HCT116 (cell line): Measurements from ENCODE around the gene DMXL2.

Experiments
- ELF1 ChIP-seq: IDR thresholded peaks from 2 replicates; pipeline ENCODE4 v1.6.1; 2012; ENCODE audit warnings: low read depth, borderline replicate concordance
- EZH2 ChIP-seq: fragments of 200-600 bp; sonication (generic); IDR thresholded peaks from 2 replicates; pipeline ENCODE4 v1.6.1; 2017; ENCODE audit warnings: antibody characterized with exemption, mixed run types
- JUND ChIP-seq: IDR thresholded peaks from 2 replicates; pipeline ENCODE4 v1.6.1; 2012
- POLR2A ChIP-seq: IDR thresholded peaks from 2 replicates; pipeline ENCODE4 v1.7.0; 2011; ENCODE audit warnings: borderline replicate concordance; ENCODE audit not compliant: insufficient read depth, insufficient read length; ENCODE audit errors: extremely low read depth
- POLR2AphosphoS5 ChIP-seq: IDR thresholded peaks from 2 replicates; pipeline ENCODE4 v1.6.1; 2011; ENCODE audit warnings: mild to moderate bottlenecking, low read depth, low read length, moderate library complexity
- SIN3A ChIP-seq: IDR thresholded peaks from 2 replicates; pipeline ENCODE4 v1.6.1; 2012; ENCODE audit warnings: low read depth
- SRF ChIP-seq: IDR thresholded peaks from 2 replicates; pipeline ENCODE4 v1.6.1; 2012; ENCODE audit warnings: low read depth
- ZFX ChIP-seq: fragments of 450-650 bp; IDR thresholded peaks from 2 replicates; pipeline ENCODE4 v1.6.1; 2017
- ZNF274 ChIP-seq: fragments of 200-500 bp; sonication (Bioruptor generic); IDR thresholded peaks from 2 replicates; pipeline ENCODE4 v1.6.1; 2014; ENCODE audit warnings: mild to moderate bottlenecking, low read depth, low read length, inconsistent platforms
- TF ChIP-seq, protein P1 (sequence below), 3 experiments: fragments of 200-600 bp in 1 of 3; sonication (generic) in 1 of 3; IDR thresholded peaks in 2 of 3; conservative IDR thresholded peaks in 1 of 3; 2 replicates each; pipeline ENCODE4 v1.5.1; 2012 to 2017; ENCODE audit warnings: low read depth in 2 of 3, low read length in 2 of 3, antibody characterized with exemption in 1 of 3, borderline replicate concordance in 1 of 3, control low read depth in 1 of 3, mild to moderate bottlenecking in 1 of 3, mixed read lengths in 1 of 3, mixed run types in 1 of 3, moderate library complexity in 1 of 3; ENCODE audit not compliant: insufficient read depth in 1 of 3
- TF ChIP-seq, protein P2 (sequence below): IDR thresholded peaks from 2 replicates; pipeline ENCODE4 v1.6.1; 2011; ENCODE audit warnings: mild to moderate bottlenecking, low read length, moderate library complexity; ENCODE audit not compliant: insufficient replicate concordance; ENCODE audit errors: extremely low read depth
- TF ChIP-seq, protein P3 (sequence below): IDR thresholded peaks from 2 replicates; pipeline ENCODE4 v1.6.1; 2012
- TF ChIP-seq, protein P4 (sequence below): IDR thresholded peaks from 2 replicates; pipeline ENCODE4 v1.6.1; 2012; ENCODE audit warnings: low read depth

DNA sequence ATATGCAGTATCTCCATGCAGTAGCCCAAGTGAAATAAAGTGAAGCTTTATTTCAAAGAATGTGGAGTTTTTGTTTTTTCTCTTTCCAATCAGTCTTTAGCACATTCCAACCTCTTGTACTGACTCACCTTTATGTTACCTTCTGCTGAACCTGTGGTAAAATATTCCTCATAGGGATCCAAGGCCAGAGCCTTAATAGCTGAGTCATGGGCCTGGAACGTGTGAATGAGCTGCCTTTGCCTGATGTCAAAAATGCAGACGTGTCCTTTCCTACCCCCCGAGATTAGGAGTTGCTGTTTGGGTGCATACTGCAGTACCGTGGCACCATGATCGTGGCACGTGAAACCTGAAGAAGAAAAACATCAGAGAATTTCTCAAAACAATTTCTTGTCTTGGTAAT lies 172.6 kb downstream of the DMXL2 start:
- TF ChIP-seq ZFX (no peak), POLR2AphosphoS5 (peak; percentile 41; the same call in 1 of the 2 replicates), POLR2A (no peak), JUND (peak; percentile 86), ELF1 (no peak), SRF (peak; percentile 57; the same call in 1 of the 2 replicates), SIN3A (peak; percentile 68), EZH2 (no peak), ZNF274 (no peak)
- TF ChIP-seq, protein P1, sequence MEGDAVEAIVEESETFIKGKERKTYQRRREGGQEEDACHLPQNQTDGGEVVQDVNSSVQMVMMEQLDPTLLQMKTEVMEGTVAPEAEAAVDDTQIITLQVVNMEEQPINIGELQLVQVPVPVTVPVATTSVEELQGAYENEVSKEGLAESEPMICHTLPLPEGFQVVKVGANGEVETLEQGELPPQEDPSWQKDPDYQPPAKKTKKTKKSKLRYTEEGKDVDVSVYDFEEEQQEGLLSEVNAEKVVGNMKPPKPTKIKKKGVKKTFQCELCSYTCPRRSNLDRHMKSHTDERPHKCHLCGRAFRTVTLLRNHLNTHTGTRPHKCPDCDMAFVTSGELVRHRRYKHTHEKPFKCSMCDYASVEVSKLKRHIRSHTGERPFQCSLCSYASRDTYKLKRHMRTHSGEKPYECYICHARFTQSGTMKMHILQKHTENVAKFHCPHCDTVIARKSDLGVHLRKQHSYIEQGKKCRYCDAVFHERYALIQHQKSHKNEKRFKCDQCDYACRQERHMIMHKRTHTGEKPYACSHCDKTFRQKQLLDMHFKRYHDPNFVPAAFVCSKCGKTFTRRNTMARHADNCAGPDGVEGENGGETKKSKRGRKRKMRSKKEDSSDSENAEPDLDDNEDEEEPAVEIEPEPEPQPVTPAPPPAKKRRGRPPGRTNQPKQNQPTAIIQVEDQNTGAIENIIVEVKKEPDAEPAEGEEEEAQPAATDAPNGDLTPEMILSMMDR (IDR thresholded peaks at IDR 0.05 in 2 of 3, conservative IDR thresholded peaks at IDR 0.05 in 1 of 3; ENCODE audit: borderline replicate concordance in 1 of 3, insufficient read depth in 1 of 3, low read depth in 2 of 3, low read length in 2 of 3), result no peak
- TF ChIP-seq, protein P2, sequence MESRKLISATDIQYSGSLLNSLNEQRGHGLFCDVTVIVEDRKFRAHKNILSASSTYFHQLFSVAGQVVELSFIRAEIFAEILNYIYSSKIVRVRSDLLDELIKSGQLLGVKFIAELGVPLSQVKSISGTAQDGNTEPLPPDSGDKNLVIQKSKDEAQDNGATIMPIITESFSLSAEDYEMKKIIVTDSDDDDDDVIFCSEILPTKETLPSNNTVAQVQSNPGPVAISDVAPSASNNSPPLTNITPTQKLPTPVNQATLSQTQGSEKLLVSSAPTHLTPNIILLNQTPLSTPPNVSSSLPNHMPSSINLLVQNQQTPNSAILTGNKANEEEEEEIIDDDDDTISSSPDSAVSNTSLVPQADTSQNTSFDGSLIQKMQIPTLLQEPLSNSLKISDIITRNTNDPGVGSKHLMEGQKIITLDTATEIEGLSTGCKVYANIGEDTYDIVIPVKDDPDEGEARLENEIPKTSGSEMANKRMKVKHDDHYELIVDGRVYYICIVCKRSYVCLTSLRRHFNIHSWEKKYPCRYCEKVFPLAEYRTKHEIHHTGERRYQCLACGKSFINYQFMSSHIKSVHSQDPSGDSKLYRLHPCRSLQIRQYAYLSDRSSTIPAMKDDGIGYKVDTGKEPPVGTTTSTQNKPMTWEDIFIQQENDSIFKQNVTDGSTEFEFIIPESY, result no peak
- TF ChIP-seq, protein P3, sequence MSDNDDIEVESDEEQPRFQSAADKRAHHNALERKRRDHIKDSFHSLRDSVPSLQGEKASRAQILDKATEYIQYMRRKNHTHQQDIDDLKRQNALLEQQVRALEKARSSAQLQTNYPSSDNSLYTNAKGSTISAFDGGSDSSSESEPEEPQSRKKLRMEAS, result peak; percentile 69
- TF ChIP-seq, protein P4, sequence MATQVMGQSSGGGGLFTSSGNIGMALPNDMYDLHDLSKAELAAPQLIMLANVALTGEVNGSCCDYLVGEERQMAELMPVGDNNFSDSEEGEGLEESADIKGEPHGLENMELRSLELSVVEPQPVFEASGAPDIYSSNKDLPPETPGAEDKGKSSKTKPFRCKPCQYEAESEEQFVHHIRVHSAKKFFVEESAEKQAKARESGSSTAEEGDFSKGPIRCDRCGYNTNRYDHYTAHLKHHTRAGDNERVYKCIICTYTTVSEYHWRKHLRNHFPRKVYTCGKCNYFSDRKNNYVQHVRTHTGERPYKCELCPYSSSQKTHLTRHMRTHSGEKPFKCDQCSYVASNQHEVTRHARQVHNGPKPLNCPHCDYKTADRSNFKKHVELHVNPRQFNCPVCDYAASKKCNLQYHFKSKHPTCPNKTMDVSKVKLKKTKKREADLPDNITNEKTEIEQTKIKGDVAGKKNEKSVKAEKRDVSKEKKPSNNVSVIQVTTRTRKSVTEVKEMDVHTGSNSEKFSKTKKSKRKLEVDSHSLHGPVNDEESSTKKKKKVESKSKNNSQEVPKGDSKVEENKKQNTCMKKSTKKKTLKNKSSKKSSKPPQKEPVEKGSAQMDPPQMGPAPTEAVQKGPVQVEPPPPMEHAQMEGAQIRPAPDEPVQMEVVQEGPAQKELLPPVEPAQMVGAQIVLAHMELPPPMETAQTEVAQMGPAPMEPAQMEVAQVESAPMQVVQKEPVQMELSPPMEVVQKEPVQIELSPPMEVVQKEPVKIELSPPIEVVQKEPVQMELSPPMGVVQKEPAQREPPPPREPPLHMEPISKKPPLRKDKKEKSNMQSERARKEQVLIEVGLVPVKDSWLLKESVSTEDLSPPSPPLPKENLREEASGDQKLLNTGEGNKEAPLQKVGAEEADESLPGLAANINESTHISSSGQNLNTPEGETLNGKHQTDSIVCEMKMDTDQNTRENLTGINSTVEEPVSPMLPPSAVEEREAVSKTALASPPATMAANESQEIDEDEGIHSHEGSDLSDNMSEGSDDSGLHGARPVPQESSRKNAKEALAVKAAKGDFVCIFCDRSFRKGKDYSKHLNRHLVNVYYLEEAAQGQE, result no peak
